Lung (tissue), 12 donors: ENCODE measurements around the gene DNMT3L. TPM values are rescaled to one million over a fixed set of nuclear protein-coding genes. Genes with fewer than 3 reads are reported as not detected.

ENCODE experiments used
- ATAC-seq: fragments of 200-7000 bp; cut with Tn5 transposase; one replicate; pipeline ENCODE4 v1.9.1; 2020; ENCODE audit warnings: moderate number of reproducible peaks; ENCODE audit not compliant: insufficient read depth, low FRiP score
- DNase-seq, 3 donors: peaks; one replicate each; pipeline ENCODE4 v3.0.0-alpha.2; 2013 to 2017
- H3K27ac ChIP-seq, 2 donors: one replicate each; pipeline ENCODE4 v1.5.1; 2013; ENCODE audit warnings: mild to moderate bottlenecking in 2 of 2, moderate library complexity in 2 of 2, control low read depth in 1 of 2, inconsistent platforms in 1 of 2, low read depth in 1 of 2, low read length in 1 of 2
- H3K27me3 ChIP-seq, 3 donors: one replicate each; pipeline ENCODE4 v1.5.1; 2013; ENCODE audit warnings: low read length in 2 of 3; ENCODE audit not compliant: control insufficient read depth in 3 of 3, insufficient read depth in 3 of 3
- H3K36me3 ChIP-seq, 4 donors: one replicate each; pipeline ENCODE4 v1.5.1; 2013; ENCODE audit warnings: low read length in 4 of 4, mild to moderate bottlenecking in 1 of 4, moderate library complexity in 1 of 4; ENCODE audit not compliant: control insufficient read depth in 4 of 4, insufficient read depth in 4 of 4
- H3K4me1 ChIP-seq, 5 donors: one replicate each; pipeline ENCODE4 v1.5.1; 2013; ENCODE audit warnings: low read length in 5 of 5, mild to moderate bottlenecking in 2 of 5, moderate library complexity in 1 of 5; ENCODE audit not compliant: control insufficient read depth in 5 of 5, insufficient read depth in 5 of 5
- H3K4me3 ChIP-seq: one replicate; pipeline ENCODE4 v1.5.1; 2013; ENCODE audit warnings: mild to moderate bottlenecking, control low read depth, moderate library complexity
- H3K9ac ChIP-seq, 2 donors: one replicate each; pipeline ENCODE4 v1.5.1; 2013; ENCODE audit warnings: low read length in 2 of 2, control low read depth in 1 of 2; ENCODE audit not compliant: insufficient read depth in 1 of 2
- H3K9me3 ChIP-seq, 4 donors: one replicate each; pipeline ENCODE4 v1.5.1; 2013; ENCODE audit warnings: low read length in 3 of 4, mild to moderate bottlenecking in 1 of 4, moderate library complexity in 1 of 4; ENCODE audit not compliant: control insufficient read depth in 4 of 4, insufficient read depth in 3 of 4
- WGBS, 2 donors: extraction: QIAGEN DNeasy Blood & Tissue Kit; methylation state at CpG; one replicate each; pipeline ENCODE4 v1.1.7; 2013; 5-methylcytosine and 5-hydroxymethylcytosine counted together
- polyA plus RNA-seq, 2 donors: library from polyadenylated mRNA; stranded (reverse); fragments of 200-250 nt; gene quantifications; one replicate each; pipeline ENCODE4 v1.2.1, GENCODE V29; 2013
- total RNA-seq, 2 donors: library from RNA; depleted of rRNA in 1 of 2; stranded (reverse); fragments of >200 nt in 1 of 2; gene quantifications; one replicate each; pipeline ENCODE4 v1.2.1, GENCODE V29; 2014 to 2021
- TF ChIP-seq, protein P1 (sequence below): IDR thresholded peaks from 2 replicates; pipeline ENCODE4 v1.5.1; 2012; ENCODE audit warnings: mild to moderate bottlenecking; ENCODE audit errors: control extremely low read depth, extremely low read depth
- donor health status: control.
- donor health status: control.
- donor health status: Bipolar disorder and iron deficiency.
- donor health status: healthy.
- donor health status: DM: yes; HTN: yes; CAD: no.

Gene DNMT3L
- total and polyA plus RNA-seq, 4 donors = not detected

DNA sequence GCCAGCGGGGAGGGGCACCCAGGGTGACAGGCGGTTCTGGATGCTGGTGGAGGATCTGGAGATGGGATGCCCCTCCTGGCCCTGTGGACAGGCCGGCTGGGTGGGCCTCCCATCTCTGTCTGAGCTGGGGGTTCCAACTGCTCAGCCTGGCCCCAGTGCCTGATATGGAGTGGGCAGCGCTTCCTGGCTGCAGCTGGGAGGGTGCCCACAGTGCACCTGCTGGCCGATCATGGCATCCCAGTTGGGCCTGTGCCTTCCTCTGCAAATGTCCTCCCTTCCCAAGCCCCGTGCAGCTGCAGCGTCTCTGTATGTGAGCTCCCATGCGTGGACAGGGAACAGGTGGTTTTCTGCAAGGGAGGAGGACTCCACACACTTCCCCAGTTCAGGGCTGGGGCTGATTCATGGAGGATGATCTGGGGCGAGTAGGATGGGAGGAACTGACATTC lies 40.3 kb upstream of the DNMT3L start:
- ATAC-seq (no peak), DNase-seq (no peak)
- TF ChIP-seq, protein P1, sequence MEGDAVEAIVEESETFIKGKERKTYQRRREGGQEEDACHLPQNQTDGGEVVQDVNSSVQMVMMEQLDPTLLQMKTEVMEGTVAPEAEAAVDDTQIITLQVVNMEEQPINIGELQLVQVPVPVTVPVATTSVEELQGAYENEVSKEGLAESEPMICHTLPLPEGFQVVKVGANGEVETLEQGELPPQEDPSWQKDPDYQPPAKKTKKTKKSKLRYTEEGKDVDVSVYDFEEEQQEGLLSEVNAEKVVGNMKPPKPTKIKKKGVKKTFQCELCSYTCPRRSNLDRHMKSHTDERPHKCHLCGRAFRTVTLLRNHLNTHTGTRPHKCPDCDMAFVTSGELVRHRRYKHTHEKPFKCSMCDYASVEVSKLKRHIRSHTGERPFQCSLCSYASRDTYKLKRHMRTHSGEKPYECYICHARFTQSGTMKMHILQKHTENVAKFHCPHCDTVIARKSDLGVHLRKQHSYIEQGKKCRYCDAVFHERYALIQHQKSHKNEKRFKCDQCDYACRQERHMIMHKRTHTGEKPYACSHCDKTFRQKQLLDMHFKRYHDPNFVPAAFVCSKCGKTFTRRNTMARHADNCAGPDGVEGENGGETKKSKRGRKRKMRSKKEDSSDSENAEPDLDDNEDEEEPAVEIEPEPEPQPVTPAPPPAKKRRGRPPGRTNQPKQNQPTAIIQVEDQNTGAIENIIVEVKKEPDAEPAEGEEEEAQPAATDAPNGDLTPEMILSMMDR = no peak
- Histone ChIP-seq H3K4me3 (no peak overlapping the region), H3K9ac (no peak overlapping the region), H3K27ac (peak overlapping the region in 1 of 2 donors; percentile 20), H3K4me1 (peaks cover 0 to 39% (median 34%) of the 10 kb centered on the region in 5 donors), H3K27me3 (no peaks in the 10 kb centered on the region), H3K36me3 (peaks cover 0 to 1% (median 0%) of the 10 kb centered on the region in 4 donors), H3K9me3 (no peaks in the 10 kb centered on the region)
- WGBS, 2 donors = 75% methylated on average over 9 of the region's 9 CpGs

DNA sequence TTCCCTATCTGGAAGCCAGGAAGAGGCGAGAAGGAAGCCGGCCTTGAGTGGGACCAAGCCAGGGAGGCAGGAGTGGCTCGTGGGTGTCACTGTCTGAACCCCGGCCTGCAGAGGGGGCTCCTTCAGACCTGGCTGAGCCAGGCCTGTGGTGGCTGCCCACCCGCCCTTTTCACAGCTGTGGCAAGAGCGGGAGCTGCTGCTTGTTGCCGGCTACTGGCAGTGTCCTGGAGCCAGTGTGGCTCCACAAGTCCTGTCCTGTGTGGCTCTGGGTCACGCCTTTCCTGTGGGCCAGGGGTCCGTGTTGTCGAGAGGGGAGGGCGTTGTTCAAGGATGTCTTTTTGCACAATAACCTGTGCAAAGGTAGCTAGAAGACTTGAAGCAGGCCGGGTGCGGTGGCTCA lies 39.4 kb upstream of the DNMT3L start:
- no peak for DNase-seq
- ATAC-seq = no peak
- H3K27me3 ChIP-seq = no peaks in the 10 kb centered on the region
- no peaks in the 10 kb centered on the region for H3K9me3 ChIP-seq
- H3K36me3 ChIP-seq = no peaks in the 10 kb centered on the region
- 63 to 72% methylated on average over 13 of the region's 13 CpGs for WGBS, 2 donors
- TF ChIP-seq, protein P1 = no peak
- H3K4me3 ChIP-seq = no peak overlapping the region
- H3K9ac ChIP-seq = peak overlapping the region in 1 of 2 donors; percentile 63
- peak overlapping the region in 1 of 2 donors; percentile 44 for H3K27ac ChIP-seq
- H3K4me1 ChIP-seq = peaks cover 0 to 39% (median 26%) of the 10 kb centered on the region in 5 donors

DNA sequence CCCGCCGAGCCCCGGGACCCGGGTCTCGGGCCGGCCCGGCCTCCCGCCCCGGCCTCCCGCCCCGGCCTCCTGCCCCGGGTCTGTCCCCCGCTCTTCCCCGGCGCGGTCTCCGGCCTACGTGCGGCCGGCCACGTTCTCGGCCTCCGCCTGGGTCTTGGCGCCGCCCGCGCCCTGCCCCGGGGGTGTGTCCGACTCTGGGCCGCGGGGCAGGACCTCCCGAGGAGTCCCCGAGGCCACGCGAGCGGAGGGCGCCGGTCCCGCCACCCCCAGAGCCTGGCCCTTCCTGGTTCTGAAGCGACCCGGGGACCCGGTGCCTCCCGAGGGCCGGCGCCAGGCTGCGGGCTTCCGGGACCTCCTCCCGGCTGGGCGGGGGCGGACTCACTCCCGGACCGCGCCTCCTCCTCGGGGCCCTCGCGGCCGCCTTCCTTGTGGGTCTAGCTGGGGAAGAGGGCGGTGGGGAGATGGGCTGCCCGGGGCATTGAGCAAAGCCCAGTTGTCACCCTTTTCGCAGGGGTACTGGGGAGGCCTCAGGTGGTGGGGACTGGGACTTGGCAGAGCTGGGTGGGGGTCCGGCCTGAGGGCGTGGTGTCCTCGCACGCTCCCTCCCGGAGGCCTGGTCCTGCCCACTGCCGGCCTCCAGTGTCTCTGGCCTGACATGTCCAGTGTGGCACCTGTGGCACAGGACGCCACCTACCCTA lies 38.7 kb upstream of the DNMT3L start:
- WGBS, 2 donors = 1 to 2% methylated on average over 29 to 67 of the region's 67 CpGs
- no peaks in the 10 kb centered on the region for H3K9me3 ChIP-seq

More for the DNA sequence above, 38.7 kb upstream of the DNMT3L start:
- peaks cover 0 to 45% (median 29%) of the 10 kb centered on the region in 5 donors for H3K4me1 ChIP-seq
- ATAC-seq = peak; percentile 27
- H3K36me3 ChIP-seq = no peaks in the 10 kb centered on the region
- peak; percentile 61 to 69 (median 66) for DNase-seq
- peak overlapping the region; percentile 80 to 90 for H3K27ac ChIP-seq
- TF ChIP-seq, protein P1 = no peak
- H3K27me3 ChIP-seq = no peaks in the 10 kb centered on the region
- peak overlapping the region; percentile 71 for H3K4me3 ChIP-seq
- H3K9ac ChIP-seq = peak overlapping the region in 1 of 2 donors; percentile 63
